Epidermal melanocyte (primary cell): ENCODE results near the gene WDR76.

Experiments
- DNase-seq: peaks from one replicate; pipeline ENCODE4 v3.0.0; 2011; ENCODE audit warnings: low spot score; ENCODE audit not compliant: insufficient read length

WDR76 gene

GRCh38 chr15:43877371-43877770 is 50.6 kb downstream of the WDR76 start:
- no peak for DNase-seq

- DNase-seq, result no peak
Observed at GRCh38 chr15:43878446-43878845, 51.6 kb downstream of the WDR76 start.

- DNase-seq, result no peak
Observed at GRCh38 chr15:43879386-43880355, 52.9 kb downstream of the WDR76 start.

GRCh38 chr15:43880406-43881194 is 53.8 kb downstream of the WDR76 start:
- no peak for DNase-seq

GRCh38 chr15:43881245-43881644 is 54.4 kb downstream of the WDR76 start:
- no peak for DNase-seq

GRCh38 chr15:43881944-43882343 is 55.1 kb downstream of the WDR76 start:
- no peak for DNase-seq

GRCh38 chr15:43883571-43883970 is 56.8 kb downstream of the WDR76 start:
- no peak for DNase-seq

GRCh38 chr15:43886558-43886957 is 59.8 kb downstream of the WDR76 start:
- no peak for DNase-seq

- no peak for DNase-seq
Observed at GRCh38 chr15:43887901-43888300, 61.1 kb downstream of the WDR76 start.

- no peak for DNase-seq
Observed at GRCh38 chr15:43889042-43889441, 62.2 kb downstream of the WDR76 start.

GRCh38 chr15:43893956-43894355 is 67.2 kb downstream of the WDR76 start:
- DNase-seq, result peak; percentile 15

- no peak for DNase-seq
Observed at GRCh38 chr15:43895586-43895985, 68.8 kb downstream of the WDR76 start.

- DNase-seq, result peak; percentile 3
Observed at GRCh38 chr15:43896543-43896942, 69.7 kb downstream of the WDR76 start.

- no peak for DNase-seq
Observed at GRCh38 chr15:43898891-43899290, 72.1 kb downstream of the WDR76 start.

GRCh38 chr15:43899928-43900327 is 73.1 kb downstream of the WDR76 start:
- DNase-seq, result no peak

GRCh38 chr15:43900996-43901395 is 74.2 kb downstream of the WDR76 start:
- DNase-seq, result no peak

- DNase-seq, result no peak
Observed at GRCh38 chr15:43901495-43901894, 74.7 kb downstream of the WDR76 start.

GRCh38 chr15:43903864-43904290 is 77.1 kb downstream of the WDR76 start:
- DNase-seq, result peak; percentile 57

- no peak for DNase-seq
Observed at GRCh38 chr15:43905755-43906154, 79.0 kb downstream of the WDR76 start.

GRCh38 chr15:43908516-43909050 is 81.8 kb downstream of the WDR76 start:
- DNase-seq, result no peak

- DNase-seq, result peak; percentile 78
Observed at GRCh38 chr15:43911235-43911781, 84.5 kb downstream of the WDR76 start.

- DNase-seq, result no peak
Observed at GRCh38 chr15:43912208-43912607, 85.4 kb downstream of the WDR76 start.
